ENCODE data around the gene KNCN. TPM values are rescaled to one million over a fixed set of nuclear protein-coding genes. Genes with fewer than 3 reads are reported as not detected.

Gene KNCN
- total RNA-seq, 1 donor from 2014 or later, result not detected

- no peak for DNase-seq (ENCODE audit: extremely low read depth, low read depth, low spot score)
Observed at GRCh38 chr1:46569884-46570725, 18.7 kb upstream of the KNCN start.

GRCh38 chr1:46569116-46569515 lies 17.7 kb upstream of the KNCN start:
- DNase-seq (ENCODE audit: extremely low read depth, low read depth, low spot score), result no peak

- no peak for DNase-seq (ENCODE audit: extremely low read depth, low read depth, low spot score)
Observed at GRCh38 chr1:46568461-46568891, 17.0 kb upstream of the KNCN start.

- DNase-seq (ENCODE audit: extremely low read depth, low read depth, low spot score), result no peak
Observed at GRCh38 chr1:46563341-46563740, 11.9 kb upstream of the KNCN start.

GRCh38 chr1:46562498-46562897 lies 11.1 kb upstream of the KNCN start:
- DNase-seq (ENCODE audit: extremely low read depth, low read depth, low spot score), result no peak

- DNase-seq (ENCODE audit: extremely low read depth, low read depth, low spot score), result no peak
Observed at GRCh38 chr1:46558966-46559365, 7.5 kb upstream of the KNCN start.

GRCh38 chr1:46558141-46558963 lies 6.9 kb upstream of the KNCN start:
- no peak for DNase-seq (ENCODE audit: extremely low read depth, low read depth, low spot score)

- no peak for DNase-seq (ENCODE audit: extremely low read depth, low read depth, low spot score)
Observed at GRCh38 chr1:46557403-46557802, 6.0 kb upstream of the KNCN start.

GRCh38 chr1:46556822-46557221 lies 5.4 kb upstream of the KNCN start:
- no peak for DNase-seq (ENCODE audit: extremely low read depth, low read depth, low spot score)

- no peak for DNase-seq (ENCODE audit: extremely low read depth, low read depth, low spot score)
Observed at GRCh38 chr1:46555826-46556619, 4.6 kb upstream of the KNCN start.

- DNase-seq (ENCODE audit: extremely low read depth, low read depth, low spot score), result no peak
Observed at GRCh38 chr1:46554597-46555381, 3.3 kb upstream of the KNCN start.

- no peak for DNase-seq (ENCODE audit: extremely low read depth, low read depth, low spot score)
Observed at GRCh38 chr1:46554236-46554596, 2.8 kb upstream of the KNCN start.

- DNase-seq (ENCODE audit: extremely low read depth, low read depth, low spot score), result no peak
Observed at GRCh38 chr1:46553506-46553905, 2.1 kb upstream of the KNCN start.

GRCh38 chr1:46552357-46553237 lies 1.1 kb upstream of the KNCN start:
- no peak for DNase-seq (ENCODE audit: extremely low read depth, low read depth, low spot score)

- no peak for DNase-seq (ENCODE audit: extremely low read depth, low read depth, low spot score)
Observed at GRCh38 chr1:46550751-46551231, 656 bp downstream of the KNCN start.

GRCh38 chr1:46549697-46550681 lies 1.5 kb downstream of the KNCN start:
- no peak for DNase-seq (ENCODE audit: extremely low read depth, low read depth, low spot score)

GRCh38 chr1:46547481-46548383 lies 3.7 kb downstream of the KNCN start:
- DNase-seq (ENCODE audit: extremely low read depth, low read depth, low spot score), result no peak

Measured in glomerular endothelial cell (primary cell).